GM12875 (cell line): ENCODE results near the gene SLC2A1.

Source experiments
- H3K4me3 ChIP-seq: one replicate; pipeline ENCODE4 v1.5.1; 2011; ENCODE audit warnings: low read depth, low read length, control low read depth
- TF ChIP-seq, protein P1 (sequence below): IDR thresholded peaks from 2 replicates; pipeline ENCODE4 v1.5.1; 2011; ENCODE audit warnings: low read depth, mild to moderate bottlenecking, control low read depth, inconsistent platforms, low read length, moderate library complexity, borderline replicate concordance; ENCODE audit not compliant: insufficient read depth

SLC2A1 gene

DNA sequence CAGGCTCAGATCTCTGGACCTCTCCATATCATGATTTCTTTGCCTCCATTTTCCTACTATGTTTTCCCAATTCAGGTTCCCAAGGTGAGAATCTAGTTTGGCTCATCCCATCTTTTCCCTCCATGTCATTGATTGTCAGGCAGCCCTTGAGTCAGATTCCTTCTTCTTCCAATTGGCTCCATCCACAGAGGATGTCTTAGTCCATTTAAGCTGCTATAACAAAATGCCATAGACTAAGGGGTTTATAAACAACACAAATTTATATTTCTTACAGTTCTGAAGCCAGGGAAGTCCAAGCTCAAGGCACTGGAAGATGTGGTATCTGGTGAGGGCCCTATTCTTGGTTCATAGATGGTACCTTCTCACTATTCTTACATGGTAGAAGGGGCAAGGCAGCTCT, 42.8 kb upstream of the SLC2A1 start:
- H3K4me3 ChIP-seq, result no peak overlapping the region
- TF ChIP-seq, protein P1, sequence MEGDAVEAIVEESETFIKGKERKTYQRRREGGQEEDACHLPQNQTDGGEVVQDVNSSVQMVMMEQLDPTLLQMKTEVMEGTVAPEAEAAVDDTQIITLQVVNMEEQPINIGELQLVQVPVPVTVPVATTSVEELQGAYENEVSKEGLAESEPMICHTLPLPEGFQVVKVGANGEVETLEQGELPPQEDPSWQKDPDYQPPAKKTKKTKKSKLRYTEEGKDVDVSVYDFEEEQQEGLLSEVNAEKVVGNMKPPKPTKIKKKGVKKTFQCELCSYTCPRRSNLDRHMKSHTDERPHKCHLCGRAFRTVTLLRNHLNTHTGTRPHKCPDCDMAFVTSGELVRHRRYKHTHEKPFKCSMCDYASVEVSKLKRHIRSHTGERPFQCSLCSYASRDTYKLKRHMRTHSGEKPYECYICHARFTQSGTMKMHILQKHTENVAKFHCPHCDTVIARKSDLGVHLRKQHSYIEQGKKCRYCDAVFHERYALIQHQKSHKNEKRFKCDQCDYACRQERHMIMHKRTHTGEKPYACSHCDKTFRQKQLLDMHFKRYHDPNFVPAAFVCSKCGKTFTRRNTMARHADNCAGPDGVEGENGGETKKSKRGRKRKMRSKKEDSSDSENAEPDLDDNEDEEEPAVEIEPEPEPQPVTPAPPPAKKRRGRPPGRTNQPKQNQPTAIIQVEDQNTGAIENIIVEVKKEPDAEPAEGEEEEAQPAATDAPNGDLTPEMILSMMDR, result no peak

DNA sequence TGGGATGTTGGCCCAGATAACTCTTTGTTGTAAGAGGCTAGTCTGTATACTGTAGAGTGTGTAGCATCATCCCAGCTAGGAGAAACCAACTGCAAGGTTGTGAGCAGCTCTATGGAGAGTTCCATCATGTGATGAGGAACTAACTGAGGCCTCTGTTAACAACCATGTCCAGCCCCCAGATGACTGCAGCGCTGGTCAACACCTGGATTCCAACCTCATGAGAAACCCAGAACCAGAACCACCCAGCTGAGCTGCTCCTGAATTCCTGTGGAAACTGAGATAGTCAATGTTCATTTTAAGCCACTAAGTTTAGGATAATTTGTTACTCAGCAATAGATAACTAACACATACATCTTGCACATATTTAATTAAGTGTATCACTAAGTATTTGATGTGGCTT, 41.6 kb upstream of the SLC2A1 start:
- TF ChIP-seq, protein P1, result no peak
- no peak overlapping the region for H3K4me3 ChIP-seq

DNA sequence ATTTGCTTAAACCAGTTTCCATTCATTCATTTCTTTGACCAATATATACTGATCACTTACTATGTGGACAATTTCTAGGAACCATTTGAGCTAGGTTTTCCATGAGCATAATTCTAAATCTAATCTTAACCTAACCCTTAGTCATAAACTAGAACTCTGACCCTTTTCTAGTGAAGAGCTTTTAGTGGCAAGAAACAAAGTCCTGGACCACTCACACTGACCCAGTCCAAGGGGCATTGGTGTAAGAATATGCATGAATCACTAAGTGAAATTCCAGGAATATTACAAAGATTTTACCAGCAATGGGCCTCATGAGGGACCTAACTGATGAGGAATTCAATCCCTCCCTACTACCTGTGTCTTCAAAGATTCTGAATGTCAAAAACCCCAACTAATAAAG, 40.6 kb upstream of the SLC2A1 start:
- TF ChIP-seq, protein P1, result no peak
- no peak overlapping the region for H3K4me3 ChIP-seq

DNA sequence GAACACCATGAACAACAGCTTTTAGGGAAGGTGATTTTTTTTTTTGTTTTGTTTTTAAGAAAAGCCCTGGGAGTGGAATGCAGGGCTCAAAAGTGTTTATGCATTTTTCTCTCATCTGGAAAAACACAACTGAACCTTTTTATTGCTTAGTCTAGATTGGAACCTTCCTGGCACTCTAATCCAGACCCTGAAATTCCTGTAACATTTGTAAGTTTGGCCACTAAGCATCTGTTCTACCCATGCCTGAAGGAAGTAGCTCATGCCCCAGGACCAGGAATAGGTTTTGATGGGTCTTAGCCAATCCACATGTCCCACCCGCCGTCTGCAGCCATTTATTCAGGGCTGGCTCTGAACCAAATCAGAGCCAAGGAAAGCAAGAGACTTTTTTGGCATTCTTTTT, 39.7 kb upstream of the SLC2A1 start:
- TF ChIP-seq, protein P1, result no peak
- H3K4me3 ChIP-seq, result no peak overlapping the region

DNA sequence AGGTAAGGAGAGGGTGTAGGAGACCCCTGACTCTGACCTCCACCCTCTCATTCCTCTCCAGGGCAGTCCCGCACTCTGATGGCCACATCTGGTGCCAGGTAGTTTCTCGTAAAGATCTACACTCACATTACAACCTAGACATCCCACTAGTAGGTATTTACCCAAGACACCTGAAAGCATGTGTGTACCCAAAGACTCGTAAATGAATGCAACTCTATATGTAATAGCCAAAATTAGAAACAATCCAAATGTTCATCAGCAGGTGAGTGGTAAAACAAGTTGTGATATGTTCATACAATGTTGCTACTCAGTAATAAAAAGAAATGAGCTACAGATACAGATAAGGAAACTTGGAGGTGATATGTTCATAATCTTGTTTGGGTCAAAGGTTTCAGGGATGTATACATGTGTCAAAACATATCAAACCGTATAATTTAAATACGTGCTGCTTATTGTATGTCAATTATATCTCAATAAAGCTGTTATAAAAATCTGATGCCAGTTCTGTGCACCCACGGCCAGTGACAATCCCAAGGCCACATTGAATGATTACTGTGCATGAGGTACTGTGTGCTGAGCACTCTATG, 37.8 kb upstream of the SLC2A1 start:
- no peak overlapping the region for H3K4me3 ChIP-seq
- TF ChIP-seq, protein P1, result no peak

DNA sequence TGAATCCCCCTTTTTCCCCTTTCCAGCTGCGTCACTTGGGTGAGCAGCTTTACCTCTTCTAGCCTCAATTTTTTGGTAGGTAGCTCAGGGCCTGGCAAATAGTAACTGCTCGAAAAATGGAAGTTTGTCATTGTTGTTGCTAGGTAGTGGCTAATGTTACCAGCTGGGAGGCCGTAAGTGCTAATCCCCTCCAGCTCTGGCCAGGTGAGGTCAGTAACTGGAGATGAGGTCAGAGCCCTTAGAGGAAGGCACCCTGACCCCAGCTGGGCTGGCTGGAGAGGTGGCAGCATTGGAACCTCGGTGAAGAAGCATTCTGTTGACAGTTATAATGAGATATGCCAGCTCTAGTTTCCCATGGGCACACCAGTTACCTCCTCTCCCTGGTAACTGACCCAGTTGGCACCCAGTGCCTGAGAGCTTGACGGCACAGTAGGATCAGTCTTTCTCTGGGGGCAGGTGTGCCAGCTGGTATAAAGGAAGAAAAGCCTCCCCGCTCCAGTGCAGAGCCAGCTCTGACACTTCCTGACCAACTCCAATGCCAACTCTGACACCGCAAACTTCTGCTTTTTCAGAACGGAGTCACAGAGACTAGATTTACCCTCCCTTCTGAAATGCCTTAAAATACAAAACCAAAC, 35.0 kb upstream of the SLC2A1 start:
- TF ChIP-seq, protein P1, result no peak
- no peak overlapping the region for H3K4me3 ChIP-seq

DNA sequence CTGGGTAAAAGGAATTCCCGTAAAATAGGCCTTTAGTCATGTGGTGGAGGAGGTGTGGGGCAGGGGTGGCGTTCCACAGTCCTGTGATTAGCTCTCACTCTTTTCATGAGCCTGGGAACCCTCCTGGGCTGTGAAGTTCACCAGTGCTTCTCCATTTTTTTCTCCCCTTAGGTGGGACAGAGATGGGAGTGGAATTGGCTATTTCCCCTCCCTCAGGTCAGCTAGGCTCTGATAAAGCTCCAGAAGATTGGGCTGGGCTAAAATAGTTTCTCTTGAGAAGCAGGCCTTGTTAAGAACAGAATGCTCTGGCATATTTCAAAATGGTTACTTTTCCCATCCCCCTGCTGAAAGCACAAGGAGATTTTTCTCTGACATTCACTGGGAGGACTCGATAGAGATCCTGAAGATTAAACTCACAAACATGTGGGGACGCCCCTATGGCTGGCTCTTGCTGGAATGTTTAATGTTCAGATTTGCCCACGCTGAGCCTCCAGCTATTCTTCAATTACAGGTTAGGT, 33.4 kb upstream of the SLC2A1 start:
- H3K4me3 ChIP-seq, result no peak overlapping the region
- TF ChIP-seq, protein P1, result no peak
